Sigmoid colon (tissue), 7 donors: ENCODE measurements around the gene FAM50A. TPM values are rescaled to one million over a fixed set of nuclear protein-coding genes. Genes with fewer than 3 reads are reported as not detected.

ENCODE experiments used
- DNase-seq: peaks from one replicate; pipeline ENCODE4 v3.0.0-alpha.2; 2019
- H3K27ac ChIP-seq, 4 donors: fragments of 200-600 bp; sonication (generic); one replicate each; pipeline ENCODE4 v1.5.1; 2016 to 2019; ENCODE audit warnings: mild to moderate bottlenecking in 1 of 4
- H3K27me3 ChIP-seq, 3 donors: fragments of 200-600 bp; sonication (generic); one replicate each; pipeline ENCODE4 v1.5.1; 2019; ENCODE audit warnings: mild to moderate bottlenecking in 1 of 3
- H3K36me3 ChIP-seq, 4 donors: fragments of 200-600 bp; sonication (generic); one replicate each; pipeline ENCODE4 v1.5.1; 2016 to 2019
- H3K4me1 ChIP-seq, 4 donors: fragments of 200-600 bp; sonication (generic); one replicate each; pipeline ENCODE4 v1.5.1; 2017 to 2019
- H3K4me3 ChIP-seq, 4 donors: fragments of 200-600 bp; sonication (generic); one replicate each; pipeline ENCODE4 v1.5.1; 2017 to 2019; ENCODE audit warnings: mild to moderate bottlenecking in 2 of 4, moderate library complexity in 1 of 4
- H3K9me3 ChIP-seq, 4 donors: fragments of 200-600 bp in 3 of 4; sonication (generic) in 3 of 4; one replicate each; pipeline versions ENCODE4 v1.5.1 to v1.6.1; 2013 to 2019
- EP300 ChIP-seq, 4 donors: sonication (generic); formaldehyde crosslinking; IDR thresholded peaks; one replicate each; pipeline ENCODE4 v1.6.1; 2017; ENCODE audit warnings: antibody characterized with exemption in 4 of 4
- POLR2A ChIP-seq, 2 donors: fragments of 450-650 bp; IDR thresholded peaks; one replicate each; pipeline ENCODE4 v1.6.1; 2016; ENCODE audit warnings: antibody characterized with exemption in 2 of 2, mild to moderate bottlenecking in 2 of 2, moderate library complexity in 2 of 2
- POLR2AphosphoS5 ChIP-seq, 4 donors: sonication (generic); formaldehyde crosslinking; IDR thresholded peaks; one replicate each; pipeline ENCODE4 v1.6.1; 2017; ENCODE audit warnings: antibody characterized with exemption in 4 of 4
- WGBS, 2 donors: extraction: QIAGEN DNeasy Blood & Tissue Kit; methylation state at CpG; one replicate each; pipeline ENCODE4 v1.1.7; 2013; 5-methylcytosine and 5-hydroxymethylcytosine counted together
- intact Hi-C: fragments of 100-400 bp; cut with DNase I; formaldehyde crosslinking; loops from one replicate; pipeline ENCODE4 v1.15.1; 2023
- polyA plus RNA-seq, 3 donors: library from polyadenylated mRNA; stranded (reverse); fragments of 200-250 nt; gene quantifications; one replicate each; pipeline ENCODE4 v1.2.3, GENCODE V29; 2013
- total RNA-seq, 4 donors: library from RNA; depleted of rRNA; stranded (reverse); fragments of >200 nt; gene quantifications; one replicate each; pipeline ENCODE4 v1.1.0, GENCODE V29; 2016
- TF ChIP-seq, protein P1 (sequence below), 4 experiments: fragments of 450-650 bp in 3 of 4; fragments of 200-600 bp in 1 of 4; IDR thresholded peaks; one replicate each; pipeline ENCODE4 v1.5.1; 2016 to 2019; ENCODE audit warnings: antibody characterized with exemption in 4 of 4, mild to moderate bottlenecking in 3 of 4, moderate library complexity in 2 of 4
- donor health status: healthy with polysubstance abuse.
- donor health status: Bipolar disorder and iron deficiency.
- donor health status: healthy.

FAM50A gene
- total and polyA plus RNA-seq, 7 donors = 40.5 to 85.1 (median 61.9) TPM

DNA sequence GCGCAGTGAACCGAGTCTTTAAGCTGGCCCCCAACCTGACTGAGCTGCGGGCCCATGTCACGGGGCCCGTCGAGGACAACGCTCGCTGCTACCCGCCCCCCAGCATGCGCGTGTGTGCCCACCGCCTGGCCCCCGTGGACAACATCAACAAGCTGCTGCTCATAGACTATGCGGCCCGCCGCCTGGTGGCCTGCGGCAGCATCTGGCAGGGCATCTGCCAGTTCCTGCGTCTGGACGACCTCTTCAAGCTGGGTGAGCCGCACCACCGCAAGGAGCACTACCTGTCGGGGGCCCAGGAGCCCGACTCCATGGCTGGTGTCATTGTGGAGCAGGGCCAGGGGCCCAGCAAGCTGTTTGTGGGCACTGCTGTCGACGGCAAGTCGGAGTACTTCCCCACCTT lies 16.4 kb downstream of the FAM50A start:
- H3K36me3 ChIP-seq = peaks cover 0 to 14% (median 0%) of the 10 kb centered on the region in 4 donors
- WGBS, 2 donors = 93 to 95% methylated on average over 26 of the region's 26 CpGs
- intact Hi-C loops = no loop called here

DNA sequence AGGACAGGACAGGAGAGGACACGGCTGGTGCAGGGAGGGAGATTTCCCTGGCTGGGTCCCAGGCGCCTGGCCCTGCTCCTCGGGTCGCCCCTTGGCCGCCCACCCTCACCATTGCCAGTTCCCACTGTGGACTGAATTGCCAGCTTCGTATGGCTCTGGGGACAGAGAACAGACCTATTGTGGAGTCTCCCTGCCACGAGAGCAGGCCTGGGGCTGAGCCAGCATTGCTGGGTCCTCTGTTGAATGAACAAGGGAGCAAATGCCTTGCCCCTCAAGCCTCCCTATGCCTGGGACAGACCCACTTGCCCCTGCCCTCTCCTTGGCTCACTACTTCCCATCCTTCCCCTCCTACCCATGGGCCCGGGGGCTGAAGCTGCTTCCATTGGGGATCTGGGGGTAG lies 18.5 kb downstream of the FAM50A start:
- Histone ChIP-seq H3K4me3 (no peak overlapping the region), H3K9me3 (no peaks in the 10 kb centered on the region), H3K36me3 (peaks cover 0 to 22% (median 2%) of the 10 kb centered on the region in 4 donors), H3K27ac (no peak overlapping the region), H3K27me3 (no peaks in the 10 kb centered on the region), H3K4me1 (peaks cover 0 to 15% (median 11%) of the 10 kb centered on the region in 4 donors)
- TF ChIP-seq POLR2AphosphoS5 (IDR thresholded peaks at IDR 0.05) (no peak), EP300 (IDR thresholded peaks at IDR 0.05) (no peak), POLR2A (IDR thresholded peaks at IDR 0.05) (no peak)
- TF ChIP-seq, protein P1, sequence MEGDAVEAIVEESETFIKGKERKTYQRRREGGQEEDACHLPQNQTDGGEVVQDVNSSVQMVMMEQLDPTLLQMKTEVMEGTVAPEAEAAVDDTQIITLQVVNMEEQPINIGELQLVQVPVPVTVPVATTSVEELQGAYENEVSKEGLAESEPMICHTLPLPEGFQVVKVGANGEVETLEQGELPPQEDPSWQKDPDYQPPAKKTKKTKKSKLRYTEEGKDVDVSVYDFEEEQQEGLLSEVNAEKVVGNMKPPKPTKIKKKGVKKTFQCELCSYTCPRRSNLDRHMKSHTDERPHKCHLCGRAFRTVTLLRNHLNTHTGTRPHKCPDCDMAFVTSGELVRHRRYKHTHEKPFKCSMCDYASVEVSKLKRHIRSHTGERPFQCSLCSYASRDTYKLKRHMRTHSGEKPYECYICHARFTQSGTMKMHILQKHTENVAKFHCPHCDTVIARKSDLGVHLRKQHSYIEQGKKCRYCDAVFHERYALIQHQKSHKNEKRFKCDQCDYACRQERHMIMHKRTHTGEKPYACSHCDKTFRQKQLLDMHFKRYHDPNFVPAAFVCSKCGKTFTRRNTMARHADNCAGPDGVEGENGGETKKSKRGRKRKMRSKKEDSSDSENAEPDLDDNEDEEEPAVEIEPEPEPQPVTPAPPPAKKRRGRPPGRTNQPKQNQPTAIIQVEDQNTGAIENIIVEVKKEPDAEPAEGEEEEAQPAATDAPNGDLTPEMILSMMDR (IDR thresholded peaks at IDR 0.05) = no peak
- no peak for DNase-seq
- intact Hi-C loops = no loop called here
- 89 to 93% methylated on average over 8 of the region's 8 CpGs for WGBS, 2 donors

More for the DNA sequence above, 16.4 kb downstream of the FAM50A start:
- TF ChIP-seq POLR2A (IDR thresholded peaks at IDR 0.05) (no peak), POLR2AphosphoS5 (IDR thresholded peaks at IDR 0.05) (no peak), EP300 (IDR thresholded peaks at IDR 0.05) (no peak)
- TF ChIP-seq, protein P1 (IDR thresholded peaks at IDR 0.05) = no peak
- Histone ChIP-seq H3K4me1 (peaks cover 0 to 15% (median 11%) of the 10 kb centered on the region in 4 donors), H3K27ac (peak overlapping the region in 1 of 4 donors; percentile 74), H3K4me3 (no peak overlapping the region), H3K9me3 (no peaks in the 10 kb centered on the region), H3K27me3 (no peaks in the 10 kb centered on the region)
- DNase-seq = no peak

GRCh38 chrX:154463611-154464220 lies 19.8 kb downstream of the FAM50A start:
- no peak for DNase-seq
- TF ChIP-seq POLR2A (IDR thresholded peaks at IDR 0.05) = no peak
- TF ChIP-seq, protein P1 (IDR thresholded peaks at IDR 0.05) = no peak
- no peak for TF ChIP-seq POLR2AphosphoS5 (IDR thresholded peaks at IDR 0.05)
- TF ChIP-seq EP300 (IDR thresholded peaks at IDR 0.05) = no peak

DNA sequence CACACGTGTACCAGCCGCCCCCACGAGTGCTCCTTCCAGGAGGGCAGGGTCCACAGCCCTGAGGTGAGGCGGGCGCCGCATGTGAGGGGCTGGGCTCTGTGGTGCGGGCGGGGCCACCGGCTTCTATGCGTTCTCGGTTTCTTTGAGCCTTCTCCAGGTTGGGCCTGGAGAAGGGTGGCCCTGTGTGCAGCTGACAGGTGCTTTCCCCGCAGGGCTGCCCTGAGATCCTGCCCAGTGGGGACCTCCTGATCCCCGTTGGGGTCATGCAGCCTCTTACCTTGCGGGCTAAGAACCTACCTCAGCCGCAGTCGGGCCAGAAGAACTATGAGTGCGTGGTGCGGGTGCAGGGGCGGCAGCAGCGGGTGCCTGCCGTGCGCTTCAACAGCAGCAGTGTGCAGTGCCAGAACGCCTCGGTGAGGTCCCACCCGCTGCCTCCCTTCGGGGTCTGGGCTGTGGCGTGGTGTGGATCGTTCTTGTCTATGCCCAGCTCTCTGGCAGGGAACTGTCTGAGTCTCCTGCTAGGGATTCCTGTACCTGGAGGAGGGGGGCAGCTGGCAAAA lies 20.9 kb downstream of the FAM50A start:
- WGBS, 2 donors = 93 to 94% methylated on average over 28 of the region's 28 CpGs
- no peaks in the 10 kb centered on the region for H3K9me3 ChIP-seq
- H3K36me3 ChIP-seq = peaks cover 0 to 35% (median 12%) of the 10 kb centered on the region in 4 donors

More at GRCh38 chrX:154463611-154464220, 19.8 kb downstream of the FAM50A start:
- Histone ChIP-seq H3K27ac (no peak overlapping the region), H3K27me3 (no peaks in the 10 kb centered on the region), H3K4me3 (no peak overlapping the region), H3K36me3 (peaks cover 0 to 31% (median 8%) of the 10 kb centered on the region in 4 donors), H3K4me1 (peaks cover 0 to 12% (median 10%) of the 10 kb centered on the region in 4 donors), H3K9me3 (no peaks in the 10 kb centered on the region)
- 92 to 93% methylated on average over 36 of the region's 36 CpGs for WGBS, 2 donors
- intact Hi-C loops = no loop called here

More for the DNA sequence above, 20.9 kb downstream of the FAM50A start:
- DNase-seq = no peak
- intact Hi-C loops = no loop called here
- Histone ChIP-seq H3K27me3 (no peaks in the 10 kb centered on the region), H3K4me1 (peaks cover 0 to 3% (median under 1%) of the 10 kb centered on the region in 4 donors), H3K4me3 (no peak overlapping the region), H3K27ac (no peak overlapping the region)
- no peak for TF ChIP-seq EP300 (IDR thresholded peaks at IDR 0.05)
- TF ChIP-seq POLR2AphosphoS5 (IDR thresholded peaks at IDR 0.05) = no peak
- TF ChIP-seq POLR2A (IDR thresholded peaks at IDR 0.05) = no peak
- TF ChIP-seq, protein P1 (IDR thresholded peaks at IDR 0.05) = no peak
